A549 (cell line): Measurements from ENCODE around the gene PERCC1.

Experiments used
- CTCF ChIP-seq: fragments of >200 bp; sonication (Bioruptor Twin); formaldehyde crosslinking; IDR thresholded peaks from 3 replicates; pipeline ENCODE4 v1.5.1; 2016
- ELK1 ChIP-seq: fragments of 150-350 bp; IDR thresholded peaks from 2 replicates; pipeline ENCODE4 v1.6.1; 2014; ENCODE audit warnings: low read depth, mild to moderate bottlenecking, low read length
- EP300 ChIP-seq, 2 experiments: fragments of >200 bp; sonication (Bioruptor Twin); formaldehyde crosslinking; IDR thresholded peaks; 2 replicates in 1 of 2; 3 replicates in 1 of 2; pipeline ENCODE4 v1.6.1; 2016 to 2017
- ESRRA ChIP-seq: fragments of 150-350 bp; IDR thresholded peaks from 2 replicates; pipeline ENCODE4 v1.6.1; 2014; ENCODE audit warnings: mild to moderate bottlenecking, low read length, borderline replicate concordance
- MAFK ChIP-seq: fragments of 450-650 bp; IDR thresholded peaks from 2 replicates; pipeline ENCODE4 v1.6.1; 2014; ENCODE audit not compliant: partially characterized antibody
- MAX ChIP-seq: IDR thresholded peaks from 2 replicates; pipeline ENCODE4 v1.6.1; 2012
- PBX3 ChIP-seq: IDR thresholded peaks from 2 replicates; pipeline ENCODE4 v1.6.1; 2012
- POLR2A ChIP-seq: IDR thresholded peaks from 2 replicates; pipeline ENCODE4 v1.6.1; 2012; ENCODE audit warnings: mild to moderate bottlenecking, low read length
- POLR2AphosphoS2 ChIP-seq: conservative IDR thresholded peaks from 2 replicates; pipeline ENCODE4 v1.6.1; 2012; ENCODE audit warnings: low read length, improper control_type of control experiment, inconsistent platforms
- REST ChIP-seq: fragments of 200-600 bp; sonication (generic); IDR thresholded peaks from 2 replicates; pipeline ENCODE4 v1.6.1; 2016; ENCODE audit warnings: antibody characterized with exemption, mild to moderate bottlenecking, moderate library complexity

DNA sequence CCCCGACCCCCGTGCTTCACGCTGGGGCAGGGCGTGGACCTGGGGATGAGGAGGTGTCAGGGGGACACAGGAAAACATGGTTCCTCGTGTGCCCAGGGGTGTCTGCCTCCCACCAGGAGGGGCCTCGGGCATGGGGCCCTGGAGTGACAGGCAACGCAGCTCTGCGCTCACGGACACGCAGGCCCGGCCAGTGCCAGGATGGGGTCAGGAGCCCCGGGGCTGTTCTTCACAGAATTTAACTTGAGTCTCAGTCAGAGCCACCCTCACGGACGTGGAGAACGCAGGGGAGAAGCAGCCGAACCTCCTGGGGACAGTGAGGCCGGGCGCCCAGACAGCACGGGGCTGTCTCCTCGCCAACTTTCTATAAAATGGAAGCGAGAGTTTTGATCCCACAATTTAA lies 33.1 kb upstream of the PERCC1 start:
- no peak for TF ChIP-seq MAX
- TF ChIP-seq ESRRA: no peak
- no peak for TF ChIP-seq PBX3
- no peak for TF ChIP-seq MAFK
- no peak for TF ChIP-seq ELK1
- TF ChIP-seq REST: no peak
- TF ChIP-seq POLR2AphosphoS2: no peak
- TF ChIP-seq CTCF: no peak
- no peak for TF ChIP-seq EP300 (IDR thresholded peaks at IDR 0.05)
- no peak for TF ChIP-seq POLR2A
